ENCODE results near the gene JUNB.
"Not testable (repeated sequence)": the region's sequence is repeated elsewhere in the genome, so short reads cannot be mapped to it uniquely, and the experiment has no call there.

JUNB gene

GRCh38 chr19:12806242-12807081 lies 15.2 kb downstream of the JUNB start, which contains the start of gene RNASEH2A:
TSS of gene RNASEH2A (plus strand) at chr19:12806584. CDS start at chr19:12806674, 90 bp downstream.
- peak; percentile 84 for DNase-seq

- no peak for DNase-seq
These were observed 23.8 kb downstream of the JUNB start for GRCh38 chr19:12815088-12815487.

- not testable (repeated sequence) for DNase-seq
These were observed 25.9 kb downstream of the JUNB start for GRCh38 chr19:12817188-12817587.

- DNase-seq = not testable (repeated sequence)
These were observed 26.5 kb downstream of the JUNB start for GRCh38 chr19:12817810-12818209.

GRCh38 chr19:12821761-12822160 lies 30.5 kb downstream of the JUNB start:
- no peak for DNase-seq

GRCh38 chr19:12825254-12826131 lies 34.2 kb downstream of the JUNB start:
- DNase-seq = no peak

GRCh38 chr19:12828494-12828893 lies 37.2 kb downstream of the JUNB start:
- DNase-seq = no peak

GRCh38 chr19:12833418-12833737 lies 42.1 kb downstream of the JUNB start:
- no peak for DNase-seq

GRCh38 chr19:12833738-12834565 lies 42.7 kb downstream of the JUNB start:
- DNase-seq = no peak

- DNase-seq = no peak
These were observed 43.3 kb downstream of the JUNB start, which contains the start of gene RTBDN for GRCh38 chr19:12834566-12834943. TSS of gene RTBDN (minus strand) at chr19:12834579. CDS start at chr19:12829979, 4,600 bp downstream.

GRCh38 chr19:12834976-12835757 lies 43.9 kb downstream of the JUNB start:
- DNase-seq = no peak

GRCh38 chr19:12836529-12836863 lies 45.2 kb downstream of the JUNB start:
- DNase-seq = no peak

GRCh38 chr19:12837225-12837624 lies 45.9 kb downstream of the JUNB start:
- no peak for DNase-seq

GRCh38 chr19:12838182-12838885 lies 47.0 kb downstream of the JUNB start, which contains the start of gene MAST1:
TSS of gene MAST1 (plus strand) at chr19:12838515. CDS start at chr19:12838573, 58 bp downstream.
- DNase-seq = peak; percentile 29

GRCh38 chr19:12838886-12839756 lies 47.8 kb downstream of the JUNB start:
- DNase-seq = no peak

GRCh38 chr19:12840091-12841079 lies 49.1 kb downstream of the JUNB start:
- no peak for DNase-seq

- no peak for DNase-seq
These were observed 49.8 kb downstream of the JUNB start for GRCh38 chr19:12841094-12841493.

- no peak for DNase-seq
These were observed 51.2 kb downstream of the JUNB start for GRCh38 chr19:12842511-12842910.

Measured in activated effector memory CD4-positive, alpha-beta T cell treated with Interleukin-2 at 50 U/mL for 16 hours (primary cell).